Superior temporal gyrus (tissue), 1 donor: ENCODE measurements around the gene PURA.

Experiments used
- DNase-seq: peaks from one replicate; pipeline ENCODE4 v3.0.0-alpha.2; 2016; ENCODE audit errors: extremely low spot score

PURA gene

GRCh38 chr5:140109759-140110645 is 3.9 kb upstream of the PURA start:
- no peak for DNase-seq

- no peak for DNase-seq
Observed at GRCh38 chr5:140110646-140110957, 3.3 kb upstream of the PURA start.

GRCh38 chr5:140111011-140111858 is 2.7 kb upstream of the PURA start:
- DNase-seq, result no peak

- DNase-seq, result no peak
Observed at GRCh38 chr5:140111859-140112551, 1.9 kb upstream of the PURA start.

GRCh38 chr5:140112685-140113179 is 1.2 kb upstream of the PURA start:
- no peak for DNase-seq

- DNase-seq, result no peak
Observed at GRCh38 chr5:140113180-140113698, 670 bp upstream of the PURA start.

GRCh38 chr5:140114341-140115185 is 654 bp downstream of the PURA start:
- DNase-seq, result no peak

- no peak for DNase-seq
Observed at GRCh38 chr5:140115186-140115500, 1.2 kb downstream of the PURA start.

- no peak for DNase-seq
Observed at GRCh38 chr5:140116716-140117115, 2.8 kb downstream of the PURA start.

GRCh38 chr5:140117523-140117922 is 3.6 kb downstream of the PURA start:
- DNase-seq, result no peak

GRCh38 chr5:140118302-140118936 is 4.5 kb downstream of the PURA start:
- no peak for DNase-seq

- no peak for DNase-seq
Observed at GRCh38 chr5:140125637-140126036, 11.7 kb downstream of the PURA start, which contains the start of gene IGIP. Gene IGIP, plus strand, starts transcription at chr5:140125937. Its CDS starts 2,540 bp downstream, at chr5:140128477.

GRCh38 chr5:140126315-140127012 is 12.6 kb downstream of the PURA start:
- DNase-seq, result no peak

- no peak for DNase-seq
Observed at GRCh38 chr5:140128376-140128775, 14.5 kb downstream of the PURA start.

- no peak for DNase-seq
Observed at GRCh38 chr5:140130949-140131733, 17.2 kb downstream of the PURA start.

- no peak for DNase-seq
Observed at GRCh38 chr5:140131967-140132409, 18.1 kb downstream of the PURA start.

GRCh38 chr5:140133514-140134167 is 19.7 kb downstream of the PURA start:
- DNase-seq, result no peak

GRCh38 chr5:140134277-140134935 is 20.5 kb downstream of the PURA start:
- DNase-seq, result no peak
